ENCODE data around the gene TTC17.

TTC17 gene

DNA sequence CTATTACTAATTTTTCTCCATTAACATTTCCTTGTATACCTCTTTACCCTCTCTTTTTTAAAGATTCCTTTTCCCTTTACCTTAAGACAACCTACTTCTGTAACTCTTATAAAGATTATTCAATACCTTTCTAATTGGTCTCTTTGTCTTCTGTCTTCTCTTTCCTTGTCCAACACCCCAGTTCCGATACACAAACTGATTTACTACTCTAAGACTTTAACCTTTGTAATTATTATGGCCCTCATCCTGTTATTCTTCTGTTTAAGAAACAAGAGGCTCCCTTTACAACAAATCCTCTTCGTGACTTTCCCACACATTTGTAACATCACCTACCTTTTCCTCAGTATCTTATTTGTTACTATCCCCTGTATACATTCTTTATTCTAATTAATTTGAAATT is 81.8 kb downstream of the TTC17 start:
- TF ChIP-seq, protein P1, sequence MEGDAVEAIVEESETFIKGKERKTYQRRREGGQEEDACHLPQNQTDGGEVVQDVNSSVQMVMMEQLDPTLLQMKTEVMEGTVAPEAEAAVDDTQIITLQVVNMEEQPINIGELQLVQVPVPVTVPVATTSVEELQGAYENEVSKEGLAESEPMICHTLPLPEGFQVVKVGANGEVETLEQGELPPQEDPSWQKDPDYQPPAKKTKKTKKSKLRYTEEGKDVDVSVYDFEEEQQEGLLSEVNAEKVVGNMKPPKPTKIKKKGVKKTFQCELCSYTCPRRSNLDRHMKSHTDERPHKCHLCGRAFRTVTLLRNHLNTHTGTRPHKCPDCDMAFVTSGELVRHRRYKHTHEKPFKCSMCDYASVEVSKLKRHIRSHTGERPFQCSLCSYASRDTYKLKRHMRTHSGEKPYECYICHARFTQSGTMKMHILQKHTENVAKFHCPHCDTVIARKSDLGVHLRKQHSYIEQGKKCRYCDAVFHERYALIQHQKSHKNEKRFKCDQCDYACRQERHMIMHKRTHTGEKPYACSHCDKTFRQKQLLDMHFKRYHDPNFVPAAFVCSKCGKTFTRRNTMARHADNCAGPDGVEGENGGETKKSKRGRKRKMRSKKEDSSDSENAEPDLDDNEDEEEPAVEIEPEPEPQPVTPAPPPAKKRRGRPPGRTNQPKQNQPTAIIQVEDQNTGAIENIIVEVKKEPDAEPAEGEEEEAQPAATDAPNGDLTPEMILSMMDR (IDR thresholded peaks at IDR 0.05) = no peak

- TF ChIP-seq, protein P1 (IDR thresholded peaks at IDR 0.05) = no peak
Observed at GRCh38 chr11:43443811-43444210, 85.1 kb downstream of the TTC17 start.

- TF ChIP-seq, protein P1 (IDR thresholded peaks at IDR 0.05) = no peak
Observed at GRCh38 chr11:43447151-43447550, 88.4 kb downstream of the TTC17 start.

DNA sequence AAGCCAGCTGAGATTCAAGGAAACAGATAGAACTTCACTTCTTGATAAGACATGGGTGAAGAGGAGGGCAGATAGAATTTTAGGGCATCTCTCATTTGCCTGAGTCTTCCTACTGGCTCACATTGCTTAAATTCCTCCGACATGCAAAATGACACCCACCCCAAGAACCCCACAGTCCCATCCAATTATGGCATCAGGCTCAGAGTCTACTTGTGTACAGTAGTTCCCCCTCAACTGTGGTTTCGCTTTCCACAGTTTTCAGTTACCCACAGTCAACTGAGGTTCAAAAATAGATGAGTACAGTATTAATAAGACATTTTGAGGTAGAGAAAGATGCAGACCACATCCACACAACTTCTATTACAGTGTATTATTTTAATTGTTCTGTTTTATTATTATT is 99.8 kb downstream of the TTC17 start:
- TF ChIP-seq, protein P1 (IDR thresholded peaks at IDR 0.05) = no peak

DNA sequence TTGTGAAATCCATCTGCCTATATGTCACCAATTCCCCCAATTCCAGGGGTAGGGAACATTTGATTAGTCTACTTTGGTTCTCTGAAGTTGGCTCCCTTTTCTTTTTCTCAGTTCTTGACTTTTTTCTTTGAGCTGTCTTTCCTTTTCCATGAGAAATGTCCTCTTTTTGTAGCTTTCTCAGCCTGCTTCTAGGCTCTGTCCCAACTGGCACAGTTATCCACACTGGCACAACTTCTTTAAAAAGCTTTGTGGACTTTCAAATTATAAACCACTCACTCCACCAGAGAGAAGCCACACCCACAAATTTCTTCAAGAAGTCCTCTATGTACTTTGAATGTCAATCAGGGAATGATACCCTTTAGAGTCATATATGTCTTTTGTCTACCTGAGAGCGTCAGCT is 100.5 kb downstream of the TTC17 start:
- TF ChIP-seq, protein P1 (IDR thresholded peaks at IDR 0.05) = no peak

GRCh38 chr11:43462359-43462758 is 103.6 kb downstream of the TTC17 start:
- TF ChIP-seq, protein P1 (IDR thresholded peaks at IDR 0.05) = no peak

DNA sequence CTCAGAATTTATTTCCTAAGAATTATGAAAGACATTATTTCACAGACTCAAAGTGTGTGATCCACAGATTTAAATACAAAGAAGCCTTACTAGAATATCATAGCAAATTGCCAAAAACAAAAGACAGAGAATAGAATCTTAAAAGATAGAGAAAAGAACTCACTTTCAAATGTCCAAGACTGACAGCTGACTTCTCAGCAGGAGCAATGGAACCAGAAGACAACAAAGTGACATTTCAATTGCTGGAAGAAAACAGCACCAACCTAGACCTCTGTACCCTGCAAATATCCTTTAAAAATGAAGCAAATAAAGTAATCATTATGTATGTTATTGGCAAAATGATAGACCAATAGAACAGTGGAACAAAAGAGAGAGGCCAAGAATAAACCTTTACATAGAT is 109.2 kb downstream of the TTC17 start:
- TF ChIP-seq, protein P1 (IDR thresholded peaks at IDR 0.05) = no peak

GRCh38 chr11:43486141-43486540 is 127.4 kb downstream of the TTC17 start:
- TF ChIP-seq, protein P1 (IDR thresholded peaks at IDR 0.05) = no peak

All from LNCAP (cell line).